Mammary epithelial cell (primary cell): ENCODE measurements around the gene CTSZ.

Experiments used
- EZH2 ChIP-seq: IDR thresholded peaks from 2 replicates; pipeline ENCODE4 v1.6.1; 2012; ENCODE audit warnings: low read length, inconsistent platforms, borderline replicate concordance
- TF ChIP-seq, protein P1 (sequence below), 2 donors: IDR thresholded peaks in 1 of 2; conservative IDR thresholded peaks in 1 of 2; 2 replicates each; pipeline ENCODE4 v1.5.1; 2011 to 2012; ENCODE audit warnings: inconsistent platforms in 2 of 2, low read length in 2 of 2, mild to moderate bottlenecking in 2 of 2, control low read depth in 1 of 2, low read depth in 1 of 2; ENCODE audit not compliant: insufficient read depth in 1 of 2; ENCODE audit errors: extremely low read depth in 1 of 2

DNA sequence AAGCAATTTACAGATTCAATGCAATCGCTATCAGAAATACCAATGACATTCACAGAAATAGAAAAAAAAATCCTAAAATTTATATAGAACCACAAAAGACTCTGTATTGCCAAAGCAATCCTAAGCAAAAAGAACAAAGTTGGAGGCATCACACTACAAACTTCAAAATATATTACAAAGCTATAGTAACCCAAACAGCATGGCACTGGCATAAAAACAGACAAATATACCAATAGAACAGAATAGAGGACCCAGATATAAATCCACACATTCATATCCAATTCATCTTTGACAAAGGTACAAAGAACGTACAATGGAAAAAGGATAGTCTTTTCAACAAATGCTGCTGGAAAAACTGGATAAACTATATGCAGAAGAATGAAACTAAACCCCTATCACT is 37.6 kb downstream of the CTSZ start:
- no peak for TF ChIP-seq EZH2
- TF ChIP-seq, protein P1, sequence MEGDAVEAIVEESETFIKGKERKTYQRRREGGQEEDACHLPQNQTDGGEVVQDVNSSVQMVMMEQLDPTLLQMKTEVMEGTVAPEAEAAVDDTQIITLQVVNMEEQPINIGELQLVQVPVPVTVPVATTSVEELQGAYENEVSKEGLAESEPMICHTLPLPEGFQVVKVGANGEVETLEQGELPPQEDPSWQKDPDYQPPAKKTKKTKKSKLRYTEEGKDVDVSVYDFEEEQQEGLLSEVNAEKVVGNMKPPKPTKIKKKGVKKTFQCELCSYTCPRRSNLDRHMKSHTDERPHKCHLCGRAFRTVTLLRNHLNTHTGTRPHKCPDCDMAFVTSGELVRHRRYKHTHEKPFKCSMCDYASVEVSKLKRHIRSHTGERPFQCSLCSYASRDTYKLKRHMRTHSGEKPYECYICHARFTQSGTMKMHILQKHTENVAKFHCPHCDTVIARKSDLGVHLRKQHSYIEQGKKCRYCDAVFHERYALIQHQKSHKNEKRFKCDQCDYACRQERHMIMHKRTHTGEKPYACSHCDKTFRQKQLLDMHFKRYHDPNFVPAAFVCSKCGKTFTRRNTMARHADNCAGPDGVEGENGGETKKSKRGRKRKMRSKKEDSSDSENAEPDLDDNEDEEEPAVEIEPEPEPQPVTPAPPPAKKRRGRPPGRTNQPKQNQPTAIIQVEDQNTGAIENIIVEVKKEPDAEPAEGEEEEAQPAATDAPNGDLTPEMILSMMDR (conservative IDR thresholded peaks at IDR 0.05 in 1 of 2, IDR thresholded peaks at IDR 0.05 in 1 of 2; ENCODE audit: extremely low read depth in 1 of 2, insufficient read depth in 1 of 2, low read depth in 1 of 2, low read length in 2 of 2), result no peak
